Renal cortical epithelial cell (primary cell): ENCODE data around the gene TJP3. TPM values are rescaled to one million over a fixed set of nuclear protein-coding genes. Genes with fewer than 3 reads are reported as not detected.

ENCODE experiments used
- DNase-seq: peaks from one replicate; pipeline ENCODE4 v3.0.0-alpha.2; 2011; ENCODE audit warnings: low read depth
- total RNA-seq: library from RNA; depleted of rRNA; stranded (reverse); fragments of >200 nt; gene quantifications from 2 replicates; pipeline ENCODE4 v1.2.3, GENCODE V29; 2014

TJP3 gene
- total RNA-seq, 1 donor from 2014 or later = 1.1 TPM

- no peak for DNase-seq
Measured at GRCh38 chr19:3716147-3716668, 8.0 kb downstream of the TJP3 start.

- no peak for DNase-seq
Measured at GRCh38 chr19:3719868-3720267, 11.7 kb downstream of the TJP3 start.

GRCh38 chr19:3720349-3720917 is 12.2 kb downstream of the TJP3 start:
- DNase-seq = no peak

GRCh38 chr19:3721131-3721886 is 13.1 kb downstream of the TJP3 start:
- peak; percentile 36 for DNase-seq

- DNase-seq = no peak
Measured at GRCh38 chr19:3721887-3722442, 13.8 kb downstream of the TJP3 start.

- no peak for DNase-seq
Measured at GRCh38 chr19:3722443-3723109, 14.4 kb downstream of the TJP3 start.

- no peak for DNase-seq
Measured at GRCh38 chr19:3723110-3723488, 14.9 kb downstream of the TJP3 start.

- DNase-seq = no peak
Measured at GRCh38 chr19:3723883-3724282, 15.7 kb downstream of the TJP3 start.

GRCh38 chr19:3725121-3725520 is 16.9 kb downstream of the TJP3 start:
- no peak for DNase-seq

- peak; percentile 44 for DNase-seq
Measured at GRCh38 chr19:3725640-3726310, 17.6 kb downstream of the TJP3 start.

- DNase-seq = no peak
Measured at GRCh38 chr19:3730457-3730958, 22.3 kb downstream of the TJP3 start.

GRCh38 chr19:3732108-3732507 is 23.9 kb downstream of the TJP3 start:
- DNase-seq = no peak

- no peak for DNase-seq
Measured at GRCh38 chr19:3733549-3734309, 25.5 kb downstream of the TJP3 start.

- DNase-seq = no peak
Measured at GRCh38 chr19:3734310-3734600, 26.1 kb downstream of the TJP3 start.

GRCh38 chr19:3736106-3736724 is 28.0 kb downstream of the TJP3 start:
- DNase-seq = no peak

- DNase-seq = no peak
Measured at GRCh38 chr19:3737487-3738205, 29.5 kb downstream of the TJP3 start.

GRCh38 chr19:3738477-3739220 is 30.5 kb downstream of the TJP3 start:
- no peak for DNase-seq

- DNase-seq = no peak
Measured at GRCh38 chr19:3740431-3740830, 32.2 kb downstream of the TJP3 start.

GRCh38 chr19:3743486-3743885 is 35.3 kb downstream of the TJP3 start:
- DNase-seq = no peak
